ENCODE measurements around the gene VSTM5. TPM values are rescaled to one million over a fixed set of nuclear protein-coding genes. Genes with fewer than 3 reads are reported as not detected.

The VSTM5 gene
- total RNA-seq, 2 experiments from 2014 or later, result not detected

- intact Hi-C loops (cut with DNase I, micrococcal nuclease), result no loop called here
Measured at GRCh38 chr11:93841446-93841845, 9.0 kb downstream of the VSTM5 start.

GRCh38 chr11:93840981-93841380 is 9.4 kb downstream of the VSTM5 start:
- H3K4me3 Mint-ChIP-seq, result no peak overlapping the region
- no peaks in the 10 kb centered on the region for H3K36me3 Mint-ChIP-seq (ENCODE audit: low read depth)
- no peak for ATAC-seq

More at GRCh38 chr11:93841446-93841845, 9.0 kb downstream of the VSTM5 start:
- H3K9me3 Mint-ChIP-seq (ENCODE audit: low read depth), result no peaks in the 10 kb centered on the region
- ChIA-PET CTCF (interaction anchor here (0.6 kb wide), 1 partner anchor 19 kb away, joined by 3 read pairs; no protein-coding TSS in a partner anchor), POLR2A (no interaction called here)
- DNase-seq (no peak), ATAC-seq (no peak)
- no peaks in the 10 kb centered on the region for H3K4me1 Mint-ChIP-seq
- H3K27ac Mint-ChIP-seq, result no peak overlapping the region
- no peaks in the 10 kb centered on the region for H3K36me3 Mint-ChIP-seq (ENCODE audit: low read depth)
- H3K4me3 Mint-ChIP-seq, result no peak overlapping the region
- H3K27me3 Mint-ChIP-seq, result no peaks in the 10 kb centered on the region

GRCh38 chr11:93840180-93840579 is 10.2 kb downstream of the VSTM5 start:
- ATAC-seq, result no peak
- H3K4me1 Mint-ChIP-seq, result no peaks in the 10 kb centered on the region
- no peaks in the 10 kb centered on the region for H3K36me3 Mint-ChIP-seq (ENCODE audit: low read depth)
- H3K4me3 Mint-ChIP-seq, result no peak overlapping the region
- no peak for DNase-seq
- no peaks in the 10 kb centered on the region for H3K27me3 Mint-ChIP-seq
- intact Hi-C loops (cut with DNase I, micrococcal nuclease), result no loop called here
- H3K9me3 Mint-ChIP-seq (ENCODE audit: low read depth), result no peaks in the 10 kb centered on the region
- CTCF ChIA-PET, result no interaction called here
- H3K27ac Mint-ChIP-seq, result no peak overlapping the region
- POLR2A ChIA-PET, result no interaction called here

More at GRCh38 chr11:93840981-93841380, 9.4 kb downstream of the VSTM5 start:
- POLR2A ChIA-PET, result no interaction called here
- CTCF ChIA-PET, result no interaction called here
- H3K9me3 Mint-ChIP-seq (ENCODE audit: low read depth), result no peaks in the 10 kb centered on the region
- H3K4me1 Mint-ChIP-seq, result no peaks in the 10 kb centered on the region
- no peak overlapping the region for H3K27ac Mint-ChIP-seq
- no peaks in the 10 kb centered on the region for H3K27me3 Mint-ChIP-seq
- DNase-seq, result no peak
- intact Hi-C loops (cut with DNase I, micrococcal nuclease), result no loop called here

GRCh38 chr11:93838967-93839366 is 11.5 kb downstream of the VSTM5 start:
- no peak for ATAC-seq
- Mint-ChIP-seq H3K36me3 (ENCODE audit: low read depth) (no peaks in the 10 kb centered on the region), H3K27ac (no peak overlapping the region), H3K4me1 (no peaks in the 10 kb centered on the region), H3K27me3 (no peaks in the 10 kb centered on the region), H3K9me3 (ENCODE audit: low read depth) (no peaks in the 10 kb centered on the region), H3K4me3 (no peak overlapping the region)
- intact Hi-C loops (cut with DNase I, micrococcal nuclease), result no loop called here
- DNase-seq, result no peak
- POLR2A ChIA-PET, result no interaction called here
- CTCF ChIA-PET, result no interaction called here

GRCh38 chr11:93832780-93833179 is 17.6 kb downstream of the VSTM5 start:
- Mint-ChIP-seq H3K36me3 (ENCODE audit: low read depth) (no peaks in the 10 kb centered on the region), H3K4me3 (no peak overlapping the region), H3K27ac (no peak overlapping the region), H3K27me3 (peaks cover 3% of the 10 kb centered on the region), H3K9me3 (ENCODE audit: low read depth) (no peaks in the 10 kb centered on the region), H3K4me1 (no peaks in the 10 kb centered on the region)
- ChIA-PET CTCF (no interaction called here), POLR2A (no interaction called here)
- DNase-seq (no peak), ATAC-seq (no peak)
- intact Hi-C loops (cut with DNase I, micrococcal nuclease), result no loop called here

- Mint-ChIP-seq H3K27ac (no peak overlapping the region), H3K27me3 (peaks cover 3% of the 10 kb centered on the region), H3K4me1 (no peaks in the 10 kb centered on the region), H3K4me3 (no peak overlapping the region), H3K36me3 (ENCODE audit: low read depth) (no peaks in the 10 kb centered on the region), H3K9me3 (ENCODE audit: low read depth) (no peaks in the 10 kb centered on the region)
- ATAC-seq, result no peak
- DNase-seq, result no peak
- intact Hi-C loops (cut with DNase I, micrococcal nuclease), result no loop called here
- ChIA-PET POLR2A (no interaction called here), CTCF (no interaction called here)
Measured at GRCh38 chr11:93831343-93832127, 18.9 kb downstream of the VSTM5 start.

- H3K4me1 Mint-ChIP-seq, result no peaks in the 10 kb centered on the region
- POLR2A ChIA-PET, result no interaction called here
Measured at GRCh38 chr11:93829598-93829997, 20.8 kb downstream of the VSTM5 start.

GRCh38 chr11:93827363-93827762 is 23.1 kb downstream of the VSTM5 start:
- ATAC-seq (no peak), DNase-seq (no peak)
- Mint-ChIP-seq H3K9me3 (ENCODE audit: low read depth) (no peaks in the 10 kb centered on the region), H3K4me1 (no peaks in the 10 kb centered on the region), H3K27ac (no peak overlapping the region), H3K27me3 (peaks cover 1% of the 10 kb centered on the region), H3K36me3 (ENCODE audit: low read depth) (no peaks in the 10 kb centered on the region), H3K4me3 (no peak overlapping the region)
- intact Hi-C loops (cut with DNase I, micrococcal nuclease), result no loop called here
- CTCF ChIA-PET, result no interaction called here
- POLR2A ChIA-PET, result no interaction called here

More at GRCh38 chr11:93829598-93829997, 20.8 kb downstream of the VSTM5 start:
- ATAC-seq (no peak), DNase-seq (no peak)
- Mint-ChIP-seq H3K27ac (no peak overlapping the region), H3K27me3 (peaks cover 5% of the 10 kb centered on the region), H3K36me3 (ENCODE audit: low read depth) (no peaks in the 10 kb centered on the region), H3K9me3 (ENCODE audit: low read depth) (no peaks in the 10 kb centered on the region), H3K4me3 (no peak overlapping the region)
- intact Hi-C loops (cut with DNase I, micrococcal nuclease), result no loop called here
- CTCF ChIA-PET, result no interaction called here

GRCh38 chr11:93823210-93823609 is 27.2 kb downstream of the VSTM5 start:
- ChIA-PET CTCF (no interaction called here), POLR2A (no interaction called here)
- Mint-ChIP-seq H3K36me3 (ENCODE audit: low read depth) (peaks cover 2% of the 10 kb centered on the region), H3K27me3 (peaks cover 1% of the 10 kb centered on the region), H3K27ac (no peak overlapping the region), H3K4me1 (no peaks in the 10 kb centered on the region), H3K9me3 (ENCODE audit: low read depth) (peaks cover 3% of the 10 kb centered on the region), H3K4me3 (no peak overlapping the region)
- DNase-seq, result no peak
- no peak for ATAC-seq
- intact Hi-C loops (cut with DNase I, micrococcal nuclease), result no loop called here

GRCh38 chr11:93822359-93822758 is 28.1 kb downstream of the VSTM5 start:
- peaks cover 1% of the 10 kb centered on the region for H3K27me3 Mint-ChIP-seq

GRCh38 chr11:93821617-93822016 is 28.8 kb downstream of the VSTM5 start:
- no peak overlapping the region for H3K4me3 Mint-ChIP-seq

More at GRCh38 chr11:93822359-93822758, 28.1 kb downstream of the VSTM5 start:
- DNase-seq, result no peak
- POLR2A ChIA-PET, result no interaction called here
- Mint-ChIP-seq H3K9me3 (ENCODE audit: low read depth) (peaks cover 3% of the 10 kb centered on the region), H3K4me3 (no peak overlapping the region), H3K4me1 (no peaks in the 10 kb centered on the region), H3K36me3 (ENCODE audit: low read depth) (peaks cover 8% of the 10 kb centered on the region), H3K27ac (no peak overlapping the region)
- intact Hi-C loops (cut with DNase I, micrococcal nuclease), result no loop called here
- ATAC-seq, result no peak
- CTCF ChIA-PET, result interaction anchor here (0.8 kb wide), 1 partner anchor 19 kb away, joined by 3 read pairs; no protein-coding TSS in a partner anchor

GRCh38 chr11:93820847-93821246 is 29.6 kb downstream of the VSTM5 start:
- Mint-ChIP-seq H3K9me3 (ENCODE audit: low read depth) (peaks cover 3% of the 10 kb centered on the region), H3K4me3 (no peak overlapping the region), H3K36me3 (ENCODE audit: low read depth) (peaks cover 11% of the 10 kb centered on the region), H3K27ac (no peak overlapping the region), H3K4me1 (no peaks in the 10 kb centered on the region), H3K27me3 (peaks cover 1% of the 10 kb centered on the region)
- DNase-seq (no peak), ATAC-seq (no peak)
- intact Hi-C loops (cut with DNase I, micrococcal nuclease), result no loop called here
- CTCF ChIA-PET, result no interaction called here
- POLR2A ChIA-PET, result no interaction called here

More at GRCh38 chr11:93821617-93822016, 28.8 kb downstream of the VSTM5 start:
- ChIA-PET POLR2A (no interaction called here), CTCF (interaction anchor here (0.8 kb wide), 1 partner anchor 20 kb away, joined by 3 read pairs; no protein-coding TSS in a partner anchor)
- ATAC-seq (no peak), DNase-seq (no peak)
- H3K27ac Mint-ChIP-seq, result no peak overlapping the region
- intact Hi-C loops (cut with DNase I, micrococcal nuclease), result no loop called here
- H3K36me3 Mint-ChIP-seq (ENCODE audit: low read depth), result peaks cover 8% of the 10 kb centered on the region
- peaks cover 1% of the 10 kb centered on the region for H3K27me3 Mint-ChIP-seq
- H3K9me3 Mint-ChIP-seq (ENCODE audit: low read depth), result peaks cover 3% of the 10 kb centered on the region
- no peaks in the 10 kb centered on the region for H3K4me1 Mint-ChIP-seq

Data from activated CD4-positive, alpha-beta T cell treated with anti-CD3 and anti-CD28 coated beads for 36 hours (primary cell).